Hematopoietic multipotent progenitor cell (in vitro differentiated cells): ENCODE data around the gene FAM83G. TPM values are rescaled to one million over a fixed set of nuclear protein-coding genes. Genes with fewer than 3 reads are reported as not detected.
"Not testable (repeated sequence)": the region's sequence is repeated elsewhere in the genome, so short reads cannot be mapped to it uniquely, and the experiment has no call there.

Experiments used
- DNase-seq, 3 donors: peaks; one replicate each; pipeline ENCODE4 v3.0.0-alpha.2; 2011 to 2015; ENCODE audit warnings: low read depth in 2 of 3, low spot score in 2 of 3
- small RNA-seq: library from RNA; depleted of rRNA; stranded (forward); fragments of <200 nt; gene quantifications from one replicate; pipeline ENCODE3, GENCODE V24; 2012
- total RNA-seq: library from RNA; depleted of rRNA; stranded (reverse); fragments of >200 nt; gene quantifications from one replicate; pipeline ENCODE4 v1.2.3, GENCODE V29; 2012

FAM83G gene
- total RNA-seq, 1 donor = 12.1 TPM

DNA sequence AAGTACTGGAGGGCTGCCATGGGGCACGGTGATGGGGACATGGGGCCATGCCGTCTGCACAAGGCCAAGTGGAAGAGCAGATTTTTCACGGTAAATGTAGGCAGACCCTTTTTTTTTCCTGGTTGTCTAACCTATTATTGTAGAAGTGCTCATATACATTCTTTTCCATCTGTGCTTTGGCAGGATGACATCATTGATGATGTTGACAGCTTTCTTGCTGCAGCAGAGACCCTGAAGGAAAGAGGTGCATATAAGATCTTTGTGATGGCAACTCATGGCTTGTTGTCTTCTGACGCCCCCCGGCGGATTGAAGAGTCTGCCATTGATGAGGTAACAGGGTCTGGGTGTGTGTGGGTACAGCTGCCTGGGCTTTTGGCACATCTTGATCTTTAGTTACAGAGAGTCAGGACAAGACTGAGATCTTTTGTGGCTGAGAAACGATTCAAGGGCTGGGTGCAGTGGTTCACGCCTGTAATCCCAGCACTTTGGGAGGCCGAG is 75.9 kb downstream of the FAM83G start:
- DNase-seq = no peak

DNA sequence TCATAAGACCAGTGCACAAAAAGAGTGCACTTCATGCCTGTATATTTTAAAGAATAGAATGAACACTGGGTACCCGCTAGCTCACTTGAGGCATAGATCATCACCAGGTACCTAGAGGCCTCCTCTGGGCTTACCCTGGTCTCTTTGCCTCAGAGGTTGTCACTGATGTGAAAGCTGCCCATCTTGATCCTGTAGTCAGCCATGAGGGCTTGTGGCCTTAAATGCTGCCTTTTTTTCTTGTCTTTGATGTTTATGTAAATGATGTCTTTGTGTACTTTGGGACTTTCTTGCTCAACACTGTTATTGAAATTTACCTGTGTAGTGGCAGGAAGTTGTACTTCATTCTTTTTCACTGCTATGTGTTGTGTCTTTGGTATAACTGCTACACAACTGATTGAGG is 79.4 kb downstream of the FAM83G start:
- DNase-seq = no peak

DNA sequence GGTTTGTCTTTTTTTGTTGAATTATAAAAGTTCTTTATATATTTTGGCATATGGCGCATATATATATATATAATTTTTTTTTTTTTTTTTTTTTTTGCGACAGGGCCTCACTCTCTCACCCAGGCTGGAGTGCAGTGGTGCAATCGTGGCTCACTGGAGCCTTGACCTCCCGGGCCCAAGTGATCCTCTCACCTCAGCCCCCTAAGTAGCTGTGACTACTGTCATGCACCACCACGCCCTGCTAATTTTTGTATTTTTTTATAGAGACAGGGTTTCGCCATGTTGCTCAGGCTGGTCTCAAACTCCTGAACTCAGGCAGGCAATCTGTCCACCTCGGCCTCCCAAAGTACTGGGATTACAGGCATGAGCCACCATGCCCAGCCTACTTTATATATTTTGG is 82.0 kb downstream of the FAM83G start:
- not testable (repeated sequence) for DNase-seq

DNA sequence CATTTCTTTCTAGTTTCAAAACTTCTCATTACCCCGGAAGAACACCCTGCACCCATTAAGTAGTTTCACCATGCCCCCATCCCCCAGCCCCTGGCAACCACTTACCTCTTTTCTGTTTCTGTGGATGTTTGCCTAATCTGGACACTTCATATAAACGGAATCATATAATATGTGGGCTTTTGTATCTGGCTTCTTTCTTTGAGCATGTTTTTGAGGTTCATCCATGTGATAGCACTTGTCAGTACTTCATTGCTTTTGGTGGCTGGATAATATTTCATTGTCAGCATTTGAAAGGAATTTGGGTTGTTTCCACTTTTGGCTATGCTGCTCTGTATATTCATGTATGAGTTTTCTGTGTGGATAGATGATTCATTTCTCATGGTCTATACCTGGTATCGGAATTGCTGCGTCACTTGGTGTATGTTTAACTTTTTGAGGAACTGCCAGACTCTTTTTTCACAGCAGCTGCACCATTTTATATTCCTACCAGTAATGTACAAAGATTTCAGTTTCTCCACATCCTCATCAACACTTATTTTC is 82.6 kb downstream of the FAM83G start:
- DNase-seq = peak in 2 of 3 donors; percentile 78 to 83

DNA sequence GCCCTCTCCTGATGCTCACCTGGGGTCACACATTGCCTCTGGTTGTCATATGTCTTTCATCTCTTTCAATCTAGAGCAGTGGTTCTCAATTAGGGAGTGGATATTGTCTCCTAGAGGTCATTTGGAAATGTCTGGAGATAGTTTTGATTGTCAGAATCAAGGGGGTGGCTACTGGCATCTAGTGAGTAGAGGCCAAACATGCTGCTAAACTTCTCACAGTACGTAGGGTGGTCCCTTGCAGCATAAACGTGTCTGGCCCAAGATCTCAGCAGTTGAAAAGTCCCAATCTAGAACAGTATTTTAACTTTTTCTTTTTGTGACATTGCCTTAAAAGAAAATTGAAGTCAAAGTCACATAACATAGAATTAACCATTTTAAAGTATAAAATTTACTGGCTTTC is 83.1 kb downstream of the FAM83G start:
- no peak for DNase-seq

DNA sequence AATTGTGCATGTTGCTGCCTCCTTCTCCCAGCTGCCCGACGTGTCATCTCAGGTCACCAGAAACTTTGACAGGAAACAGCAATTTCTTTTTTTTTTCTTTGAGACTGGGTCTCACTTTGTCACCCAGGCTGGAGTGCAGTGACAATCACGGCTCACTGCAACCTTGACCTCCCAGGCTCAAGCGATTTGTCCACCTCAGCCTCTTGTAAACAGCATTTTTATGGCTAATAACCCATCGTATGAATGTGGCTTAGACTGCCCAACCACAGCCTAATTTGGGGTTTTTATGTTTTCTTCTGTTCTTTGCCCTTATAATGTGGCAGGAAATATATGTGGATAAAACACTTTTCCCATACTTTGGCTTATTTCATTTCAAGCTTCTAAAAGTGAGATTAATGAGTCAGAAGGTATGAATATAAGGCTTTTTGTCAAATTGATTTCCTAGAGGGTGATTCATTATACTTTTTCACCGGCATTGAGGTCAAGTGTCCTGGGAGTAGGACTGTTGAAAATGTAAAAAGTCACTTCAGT is 83.6 kb downstream of the FAM83G start:
- DNase-seq = peak in 2 of 3 donors; percentile 19 to 21

DNA sequence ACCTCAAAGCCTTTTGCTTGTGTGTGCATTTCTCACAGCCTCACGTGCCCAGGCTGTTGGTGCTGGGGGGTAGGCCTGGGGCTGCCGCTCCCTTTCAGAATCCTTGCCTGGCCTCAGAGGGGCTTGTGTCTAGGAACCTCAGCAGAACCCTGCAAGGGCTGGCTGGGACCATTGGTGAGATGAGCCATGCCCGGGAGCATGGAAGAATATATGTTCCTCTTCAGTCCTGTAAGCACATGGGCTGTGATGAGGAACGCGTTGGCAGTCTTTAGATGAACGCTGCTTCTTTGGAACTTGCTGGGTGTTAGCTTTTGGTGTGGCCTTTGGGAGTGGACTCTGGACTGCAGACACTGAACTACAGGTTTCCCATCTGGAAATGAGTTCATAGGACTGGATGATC is 84.6 kb downstream of the FAM83G start:
- no peak for DNase-seq

Small RNA genes within 50 kb of the gene (small RNA-seq; reads per million reads assigned to genes)
- not detected for gene AC090286.3
- not detected for gene RF00324

Other genes with a start within 250 kb of the FAM83G start
- gene TVP23B, start 223.6 kb downstream of the FAM83G start, total RNA-seq = 12.7 TPM
- 24.0 TPM for gene PRPSAP2, start 146.6 kb downstream of the FAM83G start, total RNA-seq
- gene SLC5A10, start 52.6 kb downstream of the FAM83G start, total RNA-seq = 0.81 TPM
- 22.9 TPM for gene GRAP, start 42.2 kb upstream of the FAM83G start, total RNA-seq
- 7.3 TPM for gene GRAPL, start 122.8 kb upstream of the FAM83G start, total RNA-seq
- 1.9 TPM for gene EPN2, start 232.6 kb upstream of the FAM83G start, total RNA-seq